Ovary (tissue), 9 donors: ENCODE results near the gene CD84. TPM values are rescaled to one million over a fixed set of nuclear protein-coding genes. Genes with fewer than 3 reads are reported as not detected.

Experiments
- DNase-seq, 5 donors: peaks; one replicate each; pipeline ENCODE4 v3.0.0-alpha.2; 2019 to 2020
- H3K27ac ChIP-seq, 2 donors: fragments of 200-600 bp; one replicate each; pipeline versions ENCODE4 v1.5.1 to v1.8.0; 2019 to 2022
- H3K27me3 ChIP-seq: fragments of 200-600 bp; one replicate; pipeline ENCODE4 v1.8.0; 2022
- H3K36me3 ChIP-seq: fragments of 200-600 bp; sonication (generic); one replicate; pipeline ENCODE4 v1.5.1; 2019
- H3K4me1 ChIP-seq: one replicate; pipeline ENCODE4 v1.8.1; 2013; ENCODE audit warnings: mild to moderate bottlenecking, moderate library complexity; ENCODE audit not compliant: insufficient read depth
- H3K4me3 ChIP-seq: fragments of 200-600 bp; sonication (generic); one replicate; pipeline ENCODE4 v1.5.1; 2017
- H3K9me3 ChIP-seq, 2 donors: fragments of 200-600 bp in 1 of 2; sonication (generic) in 1 of 2; one replicate each; pipeline versions ENCODE4 v1.5.1 to v1.8.1; 2013 to 2019; ENCODE audit warnings: mild to moderate bottlenecking in 1 of 2, moderate library complexity in 1 of 2
- CTCF ChIP-seq, 3 donors: fragments of 450-650 bp in 2 of 3; fragments of 200-600 bp in 1 of 3; IDR thresholded peaks; one replicate each; pipeline versions ENCODE4 v1.5.1 to v1.8.0; 2016 to 2022; ENCODE audit warnings: antibody characterized with exemption in 3 of 3, mild to moderate bottlenecking in 1 of 3
- EP300 ChIP-seq: sonication (generic); formaldehyde crosslinking; IDR thresholded peaks from one replicate; pipeline ENCODE4 v1.6.1; 2017; ENCODE audit warnings: antibody characterized with exemption
- POLR2A ChIP-seq: fragments of 450-650 bp; IDR thresholded peaks from one replicate; pipeline ENCODE4 v1.6.1; 2017; ENCODE audit warnings: antibody characterized with exemption, mild to moderate bottlenecking, moderate library complexity
- WGBS, 3 donors: extraction: QIAGEN DNeasy Blood & Tissue Kit in 1 of 3; methylation state at CpG; one replicate each; pipeline versions ENCODE4 v1.1.5 to v1.1.7; 2013 to 2017; 5-methylcytosine and 5-hydroxymethylcytosine counted together
- intact Hi-C, 4 donors: fragments of 100-400 bp; cut with DNase I; formaldehyde crosslinking; loops; one replicate each; pipeline versions ENCODE4 v1.11.0 to v1.15.1; 2022 to 2023
- polyA plus RNA-seq, 2 donors: library from polyadenylated mRNA; stranded (reverse); fragments of 200-250 nt in 1 of 2; fragments of 350-450 nt in 1 of 2; fragmentation: Illumina TruSeq in 1 of 2; extraction: RNeasy Lipid Tissue Mini Kit (QIAGEN cat#74804) in 1 of 2; gene quantifications; one replicate each; pipeline ENCODE4 v1.2.3, GENCODE V29; 2013 to 2014
- total RNA-seq, 7 donors: library from RNA; depleted of rRNA in 2 of 7; stranded (reverse); fragments of >200 nt in 2 of 7; fragmentation: NEBNext Ultra II Directional in 3 of 7; extraction: Animal tissue kit (Norgen Biotek cat#: 25700) in 3 of 7; gene quantifications; one replicate each; pipeline versions ENCODE4 v1.1.0 to v1.2.4, GENCODE V29; 2016 to 2023
- donor health status: DM: no; HTN: no; CAD: no; lungs with moderate emphysema.
- donor health status: DM: no; HTN: no; CAD: no.
- donor health status: Bipolar disorder and iron deficiency.
- donor health status: DM: yes; HTN: yes; CAD: no.
- donor health status: DM: no; HTN: no; CAD: no.
- donor health status: DM: yes; HTN: yes; CAD: no.

Gene CD84
- total and polyA plus RNA-seq, 9 donors: 0.48 to 10.9 (median 2.0) TPM

- Histone ChIP-seq H3K27me3 (no peaks in the 10 kb centered on the region), H3K9me3 (no peaks in the 10 kb centered on the region), H3K27ac (no peak overlapping the region), H3K36me3 (no peaks in the 10 kb centered on the region), H3K4me3 (no peak overlapping the region), H3K4me1 (no peaks in the 10 kb centered on the region)
- 81 to 82% (median 82%) methylated on average over 3 of the region's 3 CpGs for WGBS, 3 donors
- no peak for TF ChIP-seq EP300
- TF ChIP-seq POLR2A: no peak
- TF ChIP-seq CTCF (IDR thresholded peaks at IDR 0.05): no peak
- intact Hi-C loops: no loop called here
- no peak for DNase-seq
These were observed 31.1 kb downstream of the CD84 start for GRCh38 chr1:160548183-160548582.

GRCh38 chr1:160547422-160547821 is 31.9 kb downstream of the CD84 start:
- H3K27me3 ChIP-seq: no peaks in the 10 kb centered on the region
- intact Hi-C loops: no loop called here
- no peaks in the 10 kb centered on the region for H3K9me3 ChIP-seq
- no peaks in the 10 kb centered on the region for H3K36me3 ChIP-seq
- 84 to 87% (median 86%) methylated on average over 4 of the region's 4 CpGs for WGBS, 3 donors
- DNase-seq: no peak
- H3K4me1 ChIP-seq: no peaks in the 10 kb centered on the region
- no peak overlapping the region for H3K27ac ChIP-seq
- H3K4me3 ChIP-seq: no peak overlapping the region
- no peak for TF ChIP-seq EP300
- TF ChIP-seq CTCF (IDR thresholded peaks at IDR 0.05): no peak
- TF ChIP-seq POLR2A: no peak

GRCh38 chr1:160546942-160547341 is 32.4 kb downstream of the CD84 start:
- TF ChIP-seq POLR2A: no peak
- TF ChIP-seq CTCF (IDR thresholded peaks at IDR 0.05): no peak
- no peak for TF ChIP-seq EP300
- no peak for DNase-seq
- Histone ChIP-seq H3K4me1 (no peaks in the 10 kb centered on the region), H3K27me3 (no peaks in the 10 kb centered on the region), H3K36me3 (no peaks in the 10 kb centered on the region), H3K4me3 (no peak overlapping the region), H3K9me3 (no peaks in the 10 kb centered on the region), H3K27ac (no peak overlapping the region)
- 93 to 98% (median 93%) methylated on average over 2 of the region's 2 CpGs for WGBS, 3 donors
- intact Hi-C loops: no loop called here

- TF ChIP-seq EP300 (no peak), POLR2A (no peak), CTCF (IDR thresholded peaks at IDR 0.05) (no peak)
- Histone ChIP-seq H3K36me3 (no peaks in the 10 kb centered on the region), H3K9me3 (no peaks in the 10 kb centered on the region), H3K4me1 (no peaks in the 10 kb centered on the region), H3K27me3 (no peaks in the 10 kb centered on the region), H3K27ac (no peak overlapping the region), H3K4me3 (no peak overlapping the region)
- WGBS, 3 donors: 94 to 100% (median 96%) methylated on average over 1 of the region's 1 CpG
- intact Hi-C loops: no loop called here
- DNase-seq: no peak
These were observed 34.6 kb downstream of the CD84 start for GRCh38 chr1:160544647-160545046.
